Prostate gland (tissue), 2 donors: ENCODE results near the gene PER1.

ENCODE experiments used
- CTCF ChIP-seq, 4 experiments: fragments of 200-600 bp in 2 of 4; fragments of 450-650 bp in 2 of 4; sonication (generic) in 2 of 4; IDR thresholded peaks; 1 replicate in 3 of 4; 2 replicates in 1 of 4; pipeline ENCODE4 v1.5.1; 2016 to 2019; ENCODE audit warnings: antibody characterized with exemption in 4 of 4, mild to moderate bottlenecking in 2 of 4, moderate library complexity in 2 of 4
- POLR2A ChIP-seq: fragments of 450-650 bp; IDR thresholded peaks from one replicate; pipeline ENCODE4 v1.6.1; 2016; ENCODE audit warnings: antibody characterized with exemption, mild to moderate bottlenecking

- TF ChIP-seq POLR2A = no peak
- TF ChIP-seq CTCF (IDR thresholded peaks at IDR 0.05) = no peak
Measured at GRCh38 chr17:8101721-8102120, 50.5 kb downstream of the PER1 start.
